ENCODE results near the gene HHAT.

GRCh38 chr1:210397252-210397651 lies 68.5 kb downstream of the HHAT start:
- no peak for TF ChIP-seq CTCF (IDR thresholded peaks at IDR 0.05; ENCODE audit: borderline replicate concordance, extremely low read depth, low read length, poor library complexity, severe bottlenecking)
- TF ChIP-seq EZH2 (IDR thresholded peaks at IDR 0.05; ENCODE audit: borderline replicate concordance, low read depth, low read length, severe bottlenecking) = no peak
